Right atrium auricular region (tissue), 2 donors: ENCODE data around the gene GATA3. TPM values are rescaled to one million over a fixed set of nuclear protein-coding genes. Genes with fewer than 3 reads are reported as not detected.

Experiments
- DNase-seq: peaks from one replicate; pipeline ENCODE4 v3.0.0-alpha.2; 2019; ENCODE audit warnings: low spot score
- H3K27ac ChIP-seq, 2 donors: fragments of 200-600 bp; sonication (generic); 1 replicate in 1 of 2; 2 replicates in 1 of 2; pipeline ENCODE4 v1.5.1; 2016 to 2019
- H3K27me3 ChIP-seq, 2 donors: fragments of 200-600 bp; sonication (generic); one replicate each; pipeline versions ENCODE4 v1.5.1 to v1.6.0; 2017 to 2019
- H3K36me3 ChIP-seq: fragments of 200-600 bp; sonication (generic); one replicate; pipeline ENCODE4 v1.5.1; 2016
- H3K4me1 ChIP-seq, 2 donors: fragments of 200-600 bp; sonication (generic); one replicate each; pipeline versions ENCODE4 v1.5.1 to v1.6.0; 2017 to 2019
- H3K4me3 ChIP-seq, 2 donors: fragments of 200-600 bp; sonication (generic); 1 replicate in 1 of 2; 2 replicates in 1 of 2; pipeline ENCODE4 v1.5.1; 2017 to 2019; ENCODE audit warnings: mild to moderate bottlenecking in 1 of 2, moderate library complexity in 1 of 2
- H3K9me3 ChIP-seq, 2 donors: fragments of 200-600 bp; sonication (generic); one replicate each; pipeline ENCODE4 v1.5.1; 2019
- CTCF ChIP-seq, 2 donors: fragments of 200-600 bp; sonication (generic); IDR thresholded peaks; one replicate each; pipeline ENCODE4 v1.5.1; 2019; ENCODE audit warnings: antibody characterized with exemption in 2 of 2
- total RNA-seq, 2 donors: library from RNA; depleted of rRNA; stranded (reverse); fragments of >200 nt; gene quantifications; one replicate each; pipeline ENCODE4 v1.1.0, GENCODE V29; 2016

The GATA3 gene
- total RNA-seq, 2 donors from 2014 or later = 0.52 to 1.4 TPM

- no peak for DNase-seq
- peak overlapping the region in 1 of 2 donors; percentile 46 for H3K4me3 ChIP-seq
- H3K27ac ChIP-seq = no peak overlapping the region
- peaks cover 0 to 72% of the 10 kb centered on the region in 2 donors for H3K4me1 ChIP-seq
- no peaks in the 10 kb centered on the region for H3K9me3 ChIP-seq
- no peaks in the 10 kb centered on the region for H3K36me3 ChIP-seq
- peaks cover 67 to 97% of the 10 kb centered on the region in 2 donors for H3K27me3 ChIP-seq
- no peak for TF ChIP-seq CTCF (IDR thresholded peaks at IDR 0.05)
These were observed 5.2 kb upstream of the GATA3 start for GRCh38 chr10:8049045-8049864.

DNA sequence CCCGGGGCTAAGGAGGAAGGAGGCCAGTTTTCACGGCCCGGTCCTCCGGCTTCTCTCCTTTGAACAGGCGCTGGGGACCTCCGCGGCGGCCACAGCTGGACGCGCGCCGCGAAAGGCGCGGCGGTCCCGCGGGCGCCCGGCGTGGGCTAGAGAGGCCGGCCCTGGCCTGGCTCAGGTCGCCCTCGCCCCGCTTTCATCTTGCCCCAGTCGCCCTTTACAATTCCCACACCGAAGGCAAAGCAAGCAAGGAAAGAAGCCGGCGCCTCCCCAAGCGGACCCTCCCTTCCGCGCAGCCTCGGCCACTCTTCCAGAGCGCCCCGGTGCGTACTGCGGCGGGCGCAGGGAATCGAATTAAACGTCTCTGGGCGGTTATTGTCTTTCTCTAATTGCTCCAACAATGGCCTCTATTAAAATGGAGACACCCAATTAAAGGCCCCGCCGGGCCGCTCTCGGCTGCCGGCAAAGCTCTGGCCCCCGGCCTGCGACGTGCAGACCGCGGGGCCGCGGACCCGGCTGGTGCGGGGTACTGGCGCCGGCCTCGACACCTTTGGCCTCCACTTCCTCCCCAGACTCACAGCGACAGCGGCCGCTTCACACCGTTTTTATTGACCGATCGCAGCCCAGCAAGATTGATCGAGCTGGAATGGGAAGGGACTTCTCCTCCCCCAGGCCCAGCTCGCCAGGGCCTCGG is 4.5 kb upstream of the GATA3 start:
- Histone ChIP-seq H3K4me1 (peaks cover 0 to 71% of the 10 kb centered on the region in 2 donors), H3K27me3 (peaks cover 65 to 94% of the 10 kb centered on the region in 2 donors), H3K9me3 (no peaks in the 10 kb centered on the region), H3K27ac (no peak overlapping the region), H3K4me3 (peak overlapping the region; percentile 21 to 46), H3K36me3 (no peaks in the 10 kb centered on the region)
- TF ChIP-seq CTCF (IDR thresholded peaks at IDR 0.05) = no peak
- no peak for DNase-seq

- no peak for TF ChIP-seq CTCF (IDR thresholded peaks at IDR 0.05)
- DNase-seq = no peak
- Histone ChIP-seq H3K27ac (no peak overlapping the region), H3K9me3 (no peaks in the 10 kb centered on the region), H3K36me3 (no peaks in the 10 kb centered on the region), H3K4me1 (peaks cover 0 to 70% of the 10 kb centered on the region in 2 donors), H3K27me3 (peaks cover 63 to 94% of the 10 kb centered on the region in 2 donors), H3K4me3 (peak overlapping the region; percentile 21 to 46)
These were observed 3.9 kb upstream of the GATA3 start for GRCh38 chr10:8050556-8051108.

- H3K4me1 ChIP-seq = peaks cover 0 to 66% of the 10 kb centered on the region in 2 donors
These were observed 3.2 kb upstream of the GATA3 start for GRCh38 chr10:8051109-8051821.

More at GRCh38 chr10:8051109-8051821, 3.2 kb upstream of the GATA3 start:
- DNase-seq = no peak
- no peak overlapping the region for H3K27ac ChIP-seq
- H3K27me3 ChIP-seq = peaks cover 61 to 93% of the 10 kb centered on the region in 2 donors
- peak overlapping the region; percentile 2 to 46 for H3K4me3 ChIP-seq
- TF ChIP-seq CTCF (IDR thresholded peaks at IDR 0.05) = no peak
- H3K9me3 ChIP-seq = no peaks in the 10 kb centered on the region
- no peaks in the 10 kb centered on the region for H3K36me3 ChIP-seq
